HG03565 (cell line): ENCODE measurements around the gene ICE2.

ENCODE experiments used
- ATAC-seq: cut with Tn5 transposase; IDR thresholded peaks from one replicate; pipeline ENCODE4 v1.9.1; 2021; ENCODE audit warnings: mild to moderate bottlenecking, moderate library complexity; ENCODE audit not compliant: unreplicated experiment

The ICE2 gene

GRCh38 chr15:60507596-60508424 is 28.9 kb upstream of the ICE2 start:
- peak; percentile 76 for ATAC-seq

- no peak for ATAC-seq
Measured at GRCh38 chr15:60496853-60497252, 17.9 kb upstream of the ICE2 start.

GRCh38 chr15:60494108-60494507 is 15.2 kb upstream of the ICE2 start:
- ATAC-seq, result no peak

- ATAC-seq, result no peak
Measured at GRCh38 chr15:60493166-60493565, 14.2 kb upstream of the ICE2 start.

- no peak for ATAC-seq
Measured at GRCh38 chr15:60486742-60487141, 7.8 kb upstream of the ICE2 start.

GRCh38 chr15:60485365-60486055 is 6.6 kb upstream of the ICE2 start:
- ATAC-seq, result no peak

GRCh38 chr15:60483042-60483441 is 4.1 kb upstream of the ICE2 start:
- ATAC-seq, result no peak

- ATAC-seq, result no peak
Measured at GRCh38 chr15:60480888-60481287, 1.9 kb upstream of the ICE2 start.

GRCh38 chr15:60480149-60480548 is 1.2 kb upstream of the ICE2 start:
- no peak for ATAC-seq

- ATAC-seq, result no peak
Measured at GRCh38 chr15:60479361-60480110, 594 bp upstream of the ICE2 start.

- no peak for ATAC-seq
Measured at GRCh38 chr15:60477916-60478565, 901 bp downstream of the ICE2 start.

- no peak for ATAC-seq
Measured at GRCh38 chr15:60477164-60477563, 1.8 kb downstream of the ICE2 start.

GRCh38 chr15:60476713-60477112 is 2.2 kb downstream of the ICE2 start:
- ATAC-seq, result no peak

GRCh38 chr15:60473135-60473534 is 5.8 kb downstream of the ICE2 start:
- no peak for ATAC-seq

GRCh38 chr15:60471314-60471713 is 7.6 kb downstream of the ICE2 start:
- ATAC-seq, result no peak

- no peak for ATAC-seq
Measured at GRCh38 chr15:60469893-60470641, 8.9 kb downstream of the ICE2 start.

- ATAC-seq, result no peak
Measured at GRCh38 chr15:60464836-60465630, 13.9 kb downstream of the ICE2 start.

GRCh38 chr15:60462027-60462426 is 16.9 kb downstream of the ICE2 start:
- no peak for ATAC-seq

- ATAC-seq, result no peak
Measured at GRCh38 chr15:60460931-60461330, 18.0 kb downstream of the ICE2 start.

GRCh38 chr15:60458721-60459120 is 20.2 kb downstream of the ICE2 start:
- ATAC-seq, result no peak
